SK-MEL-5 (cell line): ENCODE results near the gene LRRK2. TPM values are rescaled to one million over a fixed set of nuclear protein-coding genes. Genes with fewer than 3 reads are reported as not detected.
A peak's percentile ranks its signal among the peaks of the same experiment; 100 is the strongest.
"Not testable (repeated sequence)": the region's sequence is repeated elsewhere in the genome, so short reads cannot be mapped to it uniquely, and the experiment has no call there.

Experiments
- DNase-seq: peaks from one replicate; pipeline ENCODE4 v3.0.0-alpha.2; 2016; ENCODE audit warnings: low read depth, low spot score
- in situ Hi-C: cut with HindIII; loops from 2 replicates; pipeline ENCODE4 v1.10.0; 2016; ENCODE audit warnings: low sequenced_read_pairs, high pct_unique_total_duplicates, low pct_unique_long_range_greater_than_20kb
- total RNA-seq: library from RNA; depleted of rRNA; stranded (reverse); fragments of >200 nt; shearing (Covaris generic); gene quantifications from 2 replicates; pipeline ENCODE4 v1.2.3, GENCODE V29; 2014

Gene LRRK2
- total RNA-seq, 1 experiment from 2014 or later, result 23.6 TPM

DNA sequence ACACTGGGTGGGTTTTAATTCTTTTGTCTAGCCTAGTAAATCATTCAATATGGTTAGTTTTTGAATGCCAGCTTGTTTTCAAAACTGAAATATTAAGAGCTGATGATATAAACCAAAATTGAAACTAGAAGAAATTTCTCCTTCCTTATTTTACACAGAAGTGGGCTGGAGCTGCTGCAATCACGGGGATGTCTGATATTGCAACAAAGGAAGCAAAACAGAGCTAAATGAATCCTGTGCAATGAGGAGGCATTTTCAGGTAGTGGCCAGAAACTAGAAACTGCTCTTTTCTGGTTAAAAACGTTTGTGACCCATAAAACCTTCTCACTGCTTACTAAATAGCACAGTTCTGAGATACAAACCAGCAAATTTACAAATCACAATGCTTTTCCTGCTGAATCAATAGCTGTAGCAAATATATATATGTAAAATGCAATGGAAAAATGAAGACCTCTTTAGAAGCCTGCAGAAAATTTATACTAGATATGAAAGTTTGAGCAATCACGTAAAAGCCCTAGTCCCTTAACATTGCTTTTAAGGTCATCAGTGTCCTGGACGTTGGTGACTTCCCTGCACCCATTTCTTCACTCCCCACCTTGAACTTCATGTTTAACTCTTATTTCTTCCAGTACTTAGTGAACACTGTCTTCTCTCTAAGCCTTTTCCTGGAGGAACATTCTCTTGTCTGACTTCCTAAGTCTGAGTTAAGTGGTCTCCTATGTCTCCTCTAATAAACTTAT lies 15.9 kb upstream of the LRRK2 start:
- in situ Hi-C loops, result no loop called here
- no peak for DNase-seq

DNA sequence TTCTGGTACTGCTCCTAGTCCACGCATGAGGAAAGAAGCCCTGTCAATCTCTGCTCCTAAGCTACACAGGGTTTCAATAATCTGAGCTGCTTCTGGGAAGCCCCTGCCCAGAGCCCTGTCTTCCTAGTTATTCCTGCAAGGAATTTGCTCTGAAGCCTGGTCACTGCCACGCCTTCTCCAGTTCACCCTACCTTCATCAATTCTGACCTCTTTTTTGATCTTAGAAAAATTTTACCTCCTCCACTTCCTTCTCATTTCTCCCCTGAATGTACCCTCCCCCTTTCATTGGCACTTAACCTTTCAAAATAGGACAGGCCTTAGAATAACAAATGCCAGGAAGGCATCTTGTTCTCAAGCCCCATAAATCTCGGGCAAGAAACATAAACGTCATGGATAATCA lies 14.9 kb upstream of the LRRK2 start:
- no peak for DNase-seq
- in situ Hi-C loops, result no loop called here

DNA sequence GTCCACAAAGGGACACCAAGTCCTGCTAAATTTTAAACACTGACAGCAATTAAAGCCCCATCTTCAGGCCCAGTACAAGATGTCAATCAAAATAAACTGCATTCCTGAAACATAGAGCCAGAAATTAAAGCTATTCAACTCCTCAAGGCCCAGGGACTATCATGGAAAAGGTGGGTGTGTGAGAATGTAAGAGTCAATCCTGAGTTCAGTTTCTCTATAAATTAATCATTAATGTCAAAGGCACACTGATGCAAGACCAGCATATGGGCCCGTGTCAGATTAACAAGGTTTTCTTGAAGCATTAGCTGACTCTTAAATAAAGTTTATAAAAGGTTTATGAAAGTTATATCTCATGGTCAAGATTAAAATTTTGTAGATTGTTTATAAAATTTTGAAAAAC lies 13.6 kb upstream of the LRRK2 start:
- not testable (repeated sequence) for DNase-seq

DNA sequence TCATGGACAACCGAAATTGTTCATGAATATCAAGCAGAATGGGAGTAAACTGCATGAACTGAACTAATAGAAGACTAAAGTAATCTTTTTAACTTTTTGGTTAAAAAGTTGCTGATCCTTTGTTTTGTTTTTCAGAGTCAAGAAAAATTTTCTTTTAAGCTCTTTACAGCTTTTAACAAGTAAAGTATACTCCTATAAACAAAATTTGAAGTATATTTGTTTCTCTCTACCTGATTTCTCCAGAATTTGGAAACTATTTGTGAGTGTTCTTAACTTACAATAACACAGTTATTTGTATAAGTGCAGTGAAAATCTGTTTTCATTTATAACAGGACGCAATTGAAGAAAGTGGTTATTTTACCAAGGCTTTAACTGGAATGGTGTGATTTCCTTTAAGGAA lies 12.2 kb upstream of the LRRK2 start:
- DNase-seq, result no peak
- in situ Hi-C loops, result no loop called here

More for the DNA sequence above, 13.6 kb upstream of the LRRK2 start:
- in situ Hi-C loops, result not testable (repeated sequence)

DNA sequence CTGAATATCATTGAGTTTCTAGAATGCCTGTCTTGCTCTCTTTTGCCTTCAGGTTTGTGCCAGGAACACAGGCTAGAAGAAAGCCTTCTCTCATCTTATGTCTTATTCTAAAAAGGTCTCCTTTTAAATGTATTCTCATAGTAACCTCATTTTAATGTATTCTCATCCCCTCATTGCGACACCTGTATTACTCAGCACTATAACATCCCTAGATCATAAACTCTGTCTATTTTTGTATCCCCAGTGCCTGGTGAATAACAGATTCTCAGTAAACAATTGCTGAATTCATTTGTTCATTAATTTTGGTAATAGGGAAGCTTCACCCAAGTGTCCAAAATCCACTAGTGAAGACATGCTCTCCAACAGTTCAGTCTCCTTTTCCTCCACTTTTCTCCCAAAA lies 8.8 kb upstream of the LRRK2 start:
- in situ Hi-C loops, result no loop called here

DNA sequence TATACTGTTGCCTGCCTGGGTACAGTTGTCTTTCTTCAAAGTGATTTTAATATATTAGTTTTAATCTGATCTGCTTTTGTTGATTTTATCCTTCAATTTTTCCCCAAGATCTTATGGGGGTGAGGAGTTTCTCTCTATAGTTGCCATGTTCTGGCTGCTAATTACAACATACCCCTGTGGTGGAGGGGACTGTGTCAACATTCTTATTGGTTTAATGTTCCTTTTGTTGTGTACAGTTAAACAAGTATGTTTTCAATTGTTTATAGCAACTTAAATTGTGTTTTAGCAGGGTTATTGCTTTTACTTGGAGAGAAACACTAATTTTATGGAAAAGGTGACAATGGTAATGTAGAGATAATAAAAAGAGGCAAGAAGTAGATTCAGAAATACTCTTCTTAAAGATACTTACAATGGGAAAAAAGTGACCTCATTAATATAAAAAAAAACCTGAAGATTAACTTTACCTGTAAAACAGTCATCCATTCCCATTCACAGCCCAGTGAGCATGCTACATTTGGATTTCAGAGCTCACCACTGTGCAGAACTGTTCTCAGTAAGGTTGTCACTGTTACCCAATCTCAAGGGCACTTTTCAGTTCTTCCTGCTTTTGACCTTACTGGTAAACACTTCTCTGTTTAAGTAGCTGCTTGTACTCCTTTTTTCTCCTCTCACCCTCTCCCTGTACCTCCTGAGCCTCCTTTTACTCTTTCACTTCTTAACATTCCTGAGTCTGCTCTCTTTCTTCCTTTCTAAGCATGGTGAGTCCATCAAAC lies 8.1 kb upstream of the LRRK2 start:
- DNase-seq, result no peak
- in situ Hi-C loops, result no loop called here

More for the DNA sequence above, 8.8 kb upstream of the LRRK2 start:
- DNase-seq, result no peak

DNA sequence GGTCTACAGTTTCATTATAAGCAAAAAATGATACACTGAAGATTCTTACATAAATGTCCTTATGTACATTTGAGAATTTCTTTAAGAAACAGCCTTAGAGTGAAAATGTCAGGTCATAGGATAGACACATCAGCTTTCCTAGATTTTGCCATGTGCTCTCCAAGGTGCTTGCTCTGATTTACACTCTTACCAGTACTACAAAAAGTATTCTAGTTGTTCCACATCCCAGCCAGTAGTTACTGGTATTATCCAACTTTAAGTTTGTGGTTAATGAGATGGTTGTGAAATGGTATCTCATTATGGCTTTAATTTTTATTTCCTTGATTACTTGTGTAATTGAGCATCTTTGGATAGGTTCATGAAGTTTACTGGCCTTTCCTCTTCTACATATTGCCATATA lies 5.0 kb upstream of the LRRK2 start:
- in situ Hi-C loops, result no loop called here
- no peak for DNase-seq

DNA sequence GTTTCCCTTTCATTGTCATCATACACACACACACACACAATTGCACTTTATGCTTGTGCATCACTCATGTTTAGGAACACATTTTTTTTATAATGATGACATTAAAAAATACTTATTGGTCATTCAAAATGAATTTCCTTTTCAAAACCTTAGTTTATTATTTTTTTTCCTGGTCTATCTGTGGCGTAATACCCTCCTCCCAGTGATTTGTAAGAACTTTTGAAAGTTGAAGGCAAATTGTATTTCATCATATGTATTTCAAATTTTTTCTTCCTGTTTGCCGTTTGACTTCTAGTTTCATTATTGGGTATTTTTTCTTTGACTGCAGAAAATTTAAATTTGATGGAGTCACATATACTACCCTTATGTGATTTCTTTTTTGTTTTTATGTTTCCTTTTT lies 2.5 kb upstream of the LRRK2 start:
- in situ Hi-C loops, result no loop called here
- DNase-seq, result no peak

DNA sequence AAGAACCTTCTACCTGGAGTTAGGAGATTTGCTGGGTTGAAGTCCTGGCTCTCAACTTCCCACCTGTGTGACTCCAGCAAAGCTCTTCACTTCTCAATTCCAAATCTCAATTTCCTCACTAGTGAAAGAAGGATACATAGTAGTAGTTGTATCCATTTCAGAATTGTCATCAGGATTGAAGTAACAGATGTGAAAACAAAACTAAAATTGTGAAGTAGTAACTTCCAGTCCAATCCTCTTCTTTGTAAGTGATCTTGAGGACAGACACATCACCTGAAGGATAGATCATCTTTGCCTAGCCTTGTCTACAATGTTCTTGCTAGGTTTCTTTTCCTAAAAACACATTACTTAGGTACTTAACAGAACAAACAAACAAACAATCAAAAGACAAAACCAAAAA lies 1.2 kb upstream of the LRRK2 start:
- in situ Hi-C loops, result no loop called here
- DNase-seq, result no peak

DNA sequence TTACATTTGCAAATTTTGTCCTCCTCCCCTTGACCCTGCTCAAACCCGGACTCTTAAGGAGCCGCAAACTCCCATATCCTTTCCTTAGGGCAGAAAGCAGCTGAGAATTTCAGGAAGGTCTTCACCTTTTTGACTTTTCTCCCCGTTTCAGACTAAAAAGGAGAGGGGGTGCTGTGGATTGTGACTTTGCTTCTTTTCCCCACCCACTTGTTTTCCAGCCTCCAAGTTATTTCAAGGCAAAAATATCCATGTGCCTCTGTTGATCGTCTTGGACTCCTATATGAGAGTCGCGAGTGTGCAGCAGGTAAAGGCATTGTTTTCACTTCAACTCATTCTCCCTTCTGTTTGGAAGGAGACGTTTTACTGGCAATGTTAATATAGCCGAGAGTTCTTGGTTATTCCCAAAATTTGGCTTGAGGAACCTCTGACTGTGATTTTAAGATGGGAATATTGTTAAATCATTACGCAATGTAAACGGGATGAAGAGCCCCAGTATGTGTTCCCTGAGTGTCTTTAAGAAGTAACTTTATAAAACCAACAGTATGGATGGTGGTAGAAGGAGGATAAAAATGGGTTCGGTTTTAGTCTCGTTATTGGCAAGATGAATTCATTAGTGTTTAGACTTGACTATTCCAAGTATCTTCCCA lies 663 bp downstream of the LRRK2 start:
- in situ Hi-C loops, result no loop called here

DNA sequence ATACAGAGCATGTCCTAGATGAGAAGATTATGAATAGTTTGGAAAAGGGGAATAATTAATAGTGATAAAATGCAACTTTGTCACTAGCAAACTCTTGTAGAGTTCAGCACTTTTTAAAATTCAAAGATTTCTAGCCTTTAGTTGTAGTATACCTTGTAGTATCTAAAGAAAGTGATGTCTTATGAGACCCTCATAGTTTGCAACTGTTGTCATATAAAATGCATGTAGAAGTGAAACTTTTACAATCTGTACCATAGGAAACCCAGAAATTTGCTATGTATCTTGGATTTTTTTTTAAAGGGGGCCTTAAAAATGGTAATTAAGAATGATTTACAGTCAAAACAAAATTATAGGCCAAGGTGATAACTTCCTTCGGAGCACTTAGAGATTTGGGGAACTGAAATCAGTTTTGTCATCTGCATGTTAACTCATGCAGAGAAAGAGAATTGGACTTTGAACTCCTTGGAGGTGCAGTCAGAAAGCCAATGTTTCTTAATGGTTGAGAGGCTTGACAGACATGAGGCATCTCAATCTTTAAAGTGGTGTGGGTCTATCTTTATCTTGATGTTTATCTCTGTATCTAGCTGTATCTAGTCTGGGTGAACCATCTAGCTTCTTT lies 1.3 kb downstream of the LRRK2 start:
- in situ Hi-C loops, result no loop called here
- DNase-seq, result no peak

More for the DNA sequence above, 663 bp downstream of the LRRK2 start:
- DNase-seq, result no peak

DNA sequence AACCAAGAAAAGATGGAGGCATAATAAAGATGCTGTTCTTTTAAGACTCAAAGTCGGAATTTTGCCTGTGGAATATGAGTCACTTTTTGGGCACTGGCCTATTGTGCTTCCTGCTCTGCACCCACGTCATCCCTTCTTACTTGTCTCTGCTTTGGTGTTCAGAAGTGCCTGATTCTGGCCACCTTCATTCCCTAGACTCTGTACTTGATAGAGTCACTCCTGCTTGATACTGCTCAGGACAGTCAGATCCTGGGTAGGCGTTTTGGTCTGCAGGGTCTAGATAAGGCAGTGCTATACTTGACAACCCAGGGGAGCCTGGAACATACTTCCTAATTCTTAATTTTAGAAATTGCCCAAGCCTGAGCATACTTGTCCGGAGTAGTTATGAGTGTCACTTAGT lies 1.9 kb downstream of the LRRK2 start:
- in situ Hi-C loops, result no loop called here
- peak; percentile 52 for DNase-seq

DNA sequence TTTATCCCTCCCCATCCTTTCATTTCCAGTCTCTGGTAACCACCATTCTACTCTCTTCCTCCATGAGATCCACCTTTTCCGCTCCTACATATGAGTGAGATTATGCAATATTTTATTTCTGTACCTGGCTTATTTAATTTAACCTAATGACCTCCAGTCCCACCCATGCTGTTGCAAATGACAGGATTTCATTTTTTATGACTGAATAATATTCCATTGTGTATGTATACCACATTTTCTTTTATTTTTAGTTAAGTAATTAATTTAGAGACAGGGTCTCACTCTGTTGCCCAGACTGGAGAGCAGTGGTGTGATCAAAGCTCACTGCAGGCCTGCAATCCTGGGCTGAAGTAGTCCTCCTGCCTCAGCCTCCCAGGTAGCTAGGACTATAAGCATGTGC lies 2.6 kb downstream of the LRRK2 start:
- in situ Hi-C loops, result no loop called here
- no peak for DNase-seq

DNA sequence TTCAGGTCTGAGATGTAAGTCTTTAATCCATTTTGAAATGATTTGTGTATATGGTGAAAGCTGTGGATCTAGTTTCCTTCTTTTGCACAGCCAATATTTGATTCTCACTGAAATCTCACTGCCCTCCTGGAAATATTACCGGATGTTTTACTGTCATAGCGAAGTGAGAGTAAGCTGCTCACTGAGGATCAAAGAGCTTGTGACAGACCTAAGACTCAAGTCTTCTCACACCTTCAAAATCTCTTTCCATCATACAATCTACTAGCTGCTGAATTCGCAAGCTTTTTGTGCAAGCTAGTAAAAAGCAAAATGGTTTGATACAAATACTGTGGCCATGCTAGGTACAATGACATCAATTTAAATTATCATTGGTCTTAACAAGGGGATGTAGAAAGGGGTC lies 3.9 kb downstream of the LRRK2 start:
- DNase-seq, result no peak
- in situ Hi-C loops, result no loop called here

DNA sequence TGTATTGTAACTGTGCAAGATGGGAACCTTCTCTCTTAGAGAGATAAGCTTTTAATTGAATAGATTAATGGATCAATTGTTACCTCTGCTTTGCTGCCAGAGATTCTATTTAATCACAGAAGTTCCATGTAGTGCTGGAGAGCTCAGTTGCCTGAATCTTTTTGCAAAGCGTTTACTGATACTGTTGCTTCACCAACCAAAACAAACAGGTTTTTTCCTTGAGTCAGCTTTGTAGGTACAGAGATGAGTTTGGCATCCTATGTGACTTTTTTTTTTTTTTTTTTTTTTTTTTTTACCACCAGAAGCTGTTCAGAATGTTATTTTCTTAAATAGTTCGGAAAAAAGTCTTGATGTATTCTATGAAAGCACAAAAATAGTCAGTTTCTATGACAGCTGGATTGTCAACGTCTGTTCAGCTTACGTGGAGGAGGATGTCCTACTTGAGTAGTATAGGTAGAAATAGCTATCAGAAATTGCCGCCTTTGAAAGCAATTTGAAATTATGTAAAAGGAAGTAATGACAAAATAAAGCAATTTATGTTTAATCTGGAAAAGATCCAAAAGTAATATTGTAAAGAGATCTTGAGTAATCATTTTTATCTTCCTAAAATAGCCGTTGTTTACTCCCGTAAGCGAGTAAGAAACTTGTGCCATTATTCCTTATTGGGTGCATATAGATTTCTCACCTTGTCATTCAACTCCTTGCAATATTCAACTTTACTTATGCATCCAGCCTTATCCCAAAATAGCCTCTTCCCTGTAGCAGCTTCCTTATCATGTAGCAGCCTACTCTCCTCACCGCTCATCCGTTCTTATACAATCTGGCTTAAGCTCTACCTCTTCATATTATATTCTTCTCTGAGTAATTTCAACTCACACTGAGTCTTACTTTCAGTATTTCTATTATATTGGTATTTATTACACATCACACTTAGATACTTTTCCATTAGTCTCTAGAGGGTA lies 5.2 kb downstream of the LRRK2 start:
- in situ Hi-C loops, result no loop called here
- DNase-seq, result no peak

DNA sequence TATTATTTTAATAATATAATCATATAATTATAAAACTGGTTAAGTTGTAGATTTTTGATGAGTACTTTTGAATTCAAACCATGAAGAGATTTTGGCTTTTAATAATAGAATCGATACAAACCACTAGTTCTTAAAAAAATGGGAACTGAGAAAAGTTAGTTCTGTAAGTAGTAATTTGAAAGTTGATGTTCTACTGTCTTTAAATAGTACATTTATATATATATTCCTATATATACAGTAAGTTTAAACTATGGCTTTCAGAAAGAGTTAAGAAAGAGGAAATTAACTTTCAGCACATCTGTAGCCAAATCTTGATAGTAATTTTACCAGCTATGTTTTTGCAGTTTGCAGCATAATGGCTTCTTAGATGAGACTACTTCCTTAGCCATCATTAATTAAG lies 7.8 kb downstream of the LRRK2 start:
- in situ Hi-C loops, result no loop called here
- no peak for DNase-seq

DNA sequence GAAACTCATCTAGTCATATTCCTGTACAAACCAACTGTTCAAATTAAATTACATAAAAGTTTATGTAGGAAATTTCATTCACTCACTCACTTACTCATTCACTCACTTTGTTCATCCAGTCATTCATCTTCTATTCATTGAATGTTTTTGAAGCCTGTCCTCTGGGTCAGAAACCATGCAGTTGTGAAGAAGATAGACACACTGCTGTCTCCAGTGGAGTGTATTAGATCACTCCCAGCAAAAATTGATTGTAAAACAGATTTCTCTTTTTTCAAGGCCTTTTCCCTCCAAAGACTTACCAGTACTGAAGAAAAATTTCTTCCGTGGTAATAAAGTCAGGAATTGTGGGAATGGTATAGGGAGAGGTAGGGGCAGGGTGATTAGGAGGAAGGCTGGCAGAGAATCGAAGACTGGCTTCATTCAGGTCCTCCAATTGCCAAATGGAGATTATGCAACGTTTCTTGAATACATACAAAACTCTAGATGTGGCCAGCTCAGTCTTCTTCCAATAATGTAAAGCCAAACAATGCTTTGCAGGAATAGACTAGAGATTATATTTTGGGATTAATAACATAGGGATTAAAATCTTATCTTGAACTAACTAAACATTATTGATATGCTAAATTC lies 9.1 kb downstream of the LRRK2 start:
- in situ Hi-C loops, result no loop called here
- DNase-seq, result no peak
